ENCODE measurements around the gene HACD2.

GRCh38 chr3:123446610-123447109 lies 138.2 kb downstream of the HACD2 start:
- TF ChIP-seq POLR2A (IDR thresholded peaks at IDR 0.05) (no peak), CTCF (IDR thresholded peaks at IDR 0.05) (no peak)

All from testis (tissue), 2 donors.